Neutrophil (primary cell): ENCODE measurements around the gene ESPN.

ENCODE experiments used
- H3K27ac ChIP-seq: fragments of 200-600 bp; sonication (generic); 2 replicates; pipeline ENCODE4 v1.5.1; 2016; ENCODE audit warnings: mild to moderate bottlenecking, moderate library complexity
- H3K27me3 ChIP-seq: fragments of 200-600 bp; sonication (generic); 2 replicates; pipeline ENCODE4 v1.6.0; 2016; ENCODE audit warnings: mild to moderate bottlenecking
- H3K36me3 ChIP-seq: fragments of 200-600 bp; sonication (generic); 2 replicates; pipeline ENCODE4 v1.5.1; 2017
- H3K4me1 ChIP-seq, 2 experiments: fragments of 200-600 bp in 1 of 2; sonication (generic) in 1 of 2; 1 replicate in 1 of 2; 2 replicates in 1 of 2; pipeline versions ENCODE4 v1.5.1 to v1.6.1; 2013 to 2016; ENCODE audit warnings: low read depth in 1 of 2, low read length in 1 of 2, mild to moderate bottlenecking in 1 of 2, moderate library complexity in 1 of 2; ENCODE audit not compliant: control insufficient read depth in 1 of 2, insufficient read depth in 1 of 2
- H3K4me3 ChIP-seq, 2 experiments: fragments of 200-600 bp in 1 of 2; sonication (generic) in 1 of 2; 1 replicate in 1 of 2; 2 replicates in 1 of 2; pipeline ENCODE4 v1.5.1; 2013 to 2016; ENCODE audit warnings: low read depth in 1 of 2, low read length in 1 of 2, mild to moderate bottlenecking in 1 of 2, moderate library complexity in 1 of 2
- H3K9me3 ChIP-seq: fragments of 200-600 bp; sonication (generic); 2 replicates; pipeline ENCODE4 v1.5.1; 2016
- CTCF ChIP-seq: fragments of 200-600 bp; sonication (generic); IDR thresholded peaks from 2 replicates; pipeline ENCODE4 v1.5.1; 2016; ENCODE audit warnings: antibody characterized with exemption

ESPN gene

GRCh38 chr1:6504887-6505286 lies 80.3 kb downstream of the ESPN start:
- H3K4me3 ChIP-seq: no peak overlapping the region
- H3K4me1 ChIP-seq: no peaks in the 10 kb centered on the region
- no peaks in the 10 kb centered on the region for H3K36me3 ChIP-seq
- peaks cover 29% of the 10 kb centered on the region for H3K27me3 ChIP-seq
- H3K27ac ChIP-seq: no peak overlapping the region
- no peaks in the 10 kb centered on the region for H3K9me3 ChIP-seq
- TF ChIP-seq CTCF: no peak

GRCh38 chr1:6505367-6506209 lies 81.0 kb downstream of the ESPN start:
- Histone ChIP-seq H3K4me3 (no peak overlapping the region), H3K27ac (no peak overlapping the region), H3K36me3 (no peaks in the 10 kb centered on the region), H3K27me3 (peaks cover 22% of the 10 kb centered on the region), H3K9me3 (no peaks in the 10 kb centered on the region), H3K4me1 (no peaks in the 10 kb centered on the region)
- no peak for TF ChIP-seq CTCF

- peaks cover 14% of the 10 kb centered on the region for H3K27me3 ChIP-seq
- no peak overlapping the region for H3K27ac ChIP-seq
- H3K4me3 ChIP-seq: no peak overlapping the region
- H3K36me3 ChIP-seq: no peaks in the 10 kb centered on the region
- TF ChIP-seq CTCF: no peak
- H3K9me3 ChIP-seq: no peaks in the 10 kb centered on the region
- no peaks in the 10 kb centered on the region for H3K4me1 ChIP-seq
Observed at GRCh38 chr1:6506210-6507036, 81.8 kb downstream of the ESPN start.

- H3K27me3 ChIP-seq: peaks cover 8% of the 10 kb centered on the region
- H3K9me3 ChIP-seq: no peaks in the 10 kb centered on the region
- no peak overlapping the region for H3K4me3 ChIP-seq
- H3K4me1 ChIP-seq: no peaks in the 10 kb centered on the region
- H3K27ac ChIP-seq: no peak overlapping the region
- TF ChIP-seq CTCF: no peak
- no peaks in the 10 kb centered on the region for H3K36me3 ChIP-seq
Observed at GRCh38 chr1:6507037-6507428, 82.5 kb downstream of the ESPN start.

DNA sequence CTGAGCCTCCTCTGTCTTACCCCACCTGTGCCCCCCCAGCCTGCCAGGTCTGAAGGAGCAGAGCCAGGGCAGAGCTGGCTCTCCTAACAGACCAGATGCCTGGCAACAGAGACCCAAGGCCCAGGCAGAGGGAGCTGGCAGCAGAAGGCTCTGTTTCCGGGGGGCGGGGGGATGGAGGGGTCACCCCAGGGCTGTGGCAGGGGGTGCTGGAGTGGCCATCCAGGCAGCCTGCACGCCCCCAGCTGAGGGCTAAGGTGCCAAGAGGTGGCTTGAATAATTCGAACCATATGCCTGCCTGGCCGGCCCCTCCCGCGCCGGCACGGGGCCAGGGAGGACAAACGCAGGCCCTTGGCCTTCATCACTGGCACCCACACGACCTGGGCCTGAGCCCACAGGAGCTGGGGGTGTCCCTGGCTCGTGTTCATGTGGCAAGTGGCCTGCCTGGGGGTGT lies 82.9 kb downstream of the ESPN start:
- Histone ChIP-seq H3K9me3 (no peaks in the 10 kb centered on the region), H3K27ac (no peak overlapping the region), H3K4me3 (no peak overlapping the region), H3K4me1 (no peaks in the 10 kb centered on the region), H3K27me3 (peaks cover 8% of the 10 kb centered on the region), H3K36me3 (no peaks in the 10 kb centered on the region)
- TF ChIP-seq CTCF: no peak
